Measurements from ENCODE around the gene GTF2B.
"Not testable (repeated sequence)": the region's sequence is repeated elsewhere in the genome, so short reads cannot be mapped to it uniquely, and the experiment has no call there.

The GTF2B gene

GRCh38 chr1:88891318-88891950, at the start of gene GTF2B:
TSS of gene GTF2B (minus strand) at chr1:88891567. CDS start at chr1:88891499, 68 bp downstream.
- DNase-seq (peak; percentile 92), ATAC-seq (peak; percentile 88)

- not testable (repeated sequence) for DNase-seq, ATAC-seq
Observed at GRCh38 chr1:88938528-88938927, 47.2 kb upstream of the GTF2B start.

GRCh38 chr1:88936760-88937342, 45.5 kb upstream of the GTF2B start:
- DNase-seq: no peak
- no peak for ATAC-seq

GRCh38 chr1:88936223-88936523, 44.8 kb upstream of the GTF2B start:
- ATAC-seq (no peak), DNase-seq (no peak)

GRCh38 chr1:88935522-88936222, 44.3 kb upstream of the GTF2B start:
- no peak for DNase-seq
- peak; percentile 40 for ATAC-seq

GRCh38 chr1:88930176-88930575, 38.8 kb upstream of the GTF2B start:
- not testable (repeated sequence) for ATAC-seq, DNase-seq

GRCh38 chr1:88923224-88923623, 31.9 kb upstream of the GTF2B start:
- DNase-seq: no peak
- no peak for ATAC-seq

- ATAC-seq: no peak
- no peak for DNase-seq
Observed at GRCh38 chr1:88922214-88922613, 30.8 kb upstream of the GTF2B start.

- DNase-seq (no peak), ATAC-seq (no peak)
Observed at GRCh38 chr1:88920845-88921244, 29.5 kb upstream of the GTF2B start.

GRCh38 chr1:88917321-88918025, 26.1 kb upstream of the GTF2B start:
- DNase-seq: no peak
- no peak for ATAC-seq

GRCh38 chr1:88916883-88917282, 25.5 kb upstream of the GTF2B start:
- DNase-seq (no peak), ATAC-seq (no peak)

GRCh38 chr1:88911800-88912199, 20.4 kb upstream of the GTF2B start:
- not testable (repeated sequence) for ATAC-seq, DNase-seq

GRCh38 chr1:88911161-88911560, 19.8 kb upstream of the GTF2B start:
- no peak for ATAC-seq
- DNase-seq: no peak

GRCh38 chr1:88910401-88910800, 19.0 kb upstream of the GTF2B start:
- DNase-seq (no peak), ATAC-seq (no peak)

GRCh38 chr1:88900883-88901282, 9.5 kb upstream of the GTF2B start:
- DNase-seq (no peak), ATAC-seq (no peak)

- ATAC-seq: no peak
- DNase-seq: no peak
Observed at GRCh38 chr1:88897070-88897730, 5.8 kb upstream of the GTF2B start.

- no peak for DNase-seq
- no peak for ATAC-seq
Observed at GRCh38 chr1:88892357-88892877, 1.1 kb upstream of the GTF2B start.

GRCh38 chr1:88891951-88892340, 579 bp upstream of the GTF2B start:
- no peak for ATAC-seq
- no peak for DNase-seq

GRCh38 chr1:88890791-88891317, 513 bp downstream of the GTF2B start:
- ATAC-seq (no peak), DNase-seq (peak; percentile 27)

GRCh38 chr1:88890131-88890530, 1.2 kb downstream of the GTF2B start:
- no peak for DNase-seq

GRCh38 chr1:88888750-88889149, 2.6 kb downstream of the GTF2B start:
- no peak for DNase-seq
- no peak for ATAC-seq

More at GRCh38 chr1:88890131-88890530, 1.2 kb downstream of the GTF2B start:
- no peak for ATAC-seq

GRCh38 chr1:88885933-88886332, 5.4 kb downstream of the GTF2B start:
- DNase-seq (no peak), ATAC-seq (no peak)

All from stimulated activated naive CD8-positive, alpha-beta T cell treated with anti-CD3 and anti-CD28 coated beads, Interleukin-15, Interleukin-2, amounts not matched to agents 100 U/mL and 50 U/mL, for 24 hours (primary cell).